GM19455 (cell line): Measurements from ENCODE around the gene ZSCAN4.

Experiments
- ATAC-seq: cut with Tn5 transposase; IDR thresholded peaks from one replicate; pipeline ENCODE4 v1.9.1; 2021; ENCODE audit not compliant: unreplicated experiment

ZSCAN4 gene

GRCh38 chr19:57675881-57676280 is 7.1 kb downstream of the ZSCAN4 start:
- ATAC-seq = no peak

- no peak for ATAC-seq
These were observed 13.6 kb downstream of the ZSCAN4 start for GRCh38 chr19:57682226-57682766.

GRCh38 chr19:57686727-57687126 is 18.0 kb downstream of the ZSCAN4 start:
- no peak for ATAC-seq

GRCh38 chr19:57687363-57688010 is 18.8 kb downstream of the ZSCAN4 start:
- no peak for ATAC-seq

GRCh38 chr19:57688011-57688763 is 19.5 kb downstream of the ZSCAN4 start:
- no peak for ATAC-seq

GRCh38 chr19:57689750-57690149 is 21.0 kb downstream of the ZSCAN4 start:
- ATAC-seq = no peak

- ATAC-seq = no peak
These were observed 32.9 kb downstream of the ZSCAN4 start for GRCh38 chr19:57701625-57702024.

GRCh38 chr19:57706346-57706745 is 37.6 kb downstream of the ZSCAN4 start:
- no peak for ATAC-seq

GRCh38 chr19:57708641-57709361 is 40.1 kb downstream of the ZSCAN4 start, which contains the start of gene ZNF154:
Gene ZNF154 (minus strand): TSS chr19:57709204. CDS start chr19:57708971, 233 bp downstream.
- no peak for ATAC-seq

- ATAC-seq = no peak
These were observed 40.9 kb downstream of the ZSCAN4 start for GRCh38 chr19:57709616-57710015.

GRCh38 chr19:57712222-57712621 is 43.5 kb downstream of the ZSCAN4 start:
- no peak for ATAC-seq

- no peak for ATAC-seq
These were observed 50.7 kb downstream of the ZSCAN4 start for GRCh38 chr19:57719424-57719823.

- no peak for ATAC-seq
These were observed 51.3 kb downstream of the ZSCAN4 start for GRCh38 chr19:57719901-57720519.

- no peak for ATAC-seq
These were observed 52.1 kb downstream of the ZSCAN4 start for GRCh38 chr19:57720878-57721277.
